Tibial nerve (tissue), 4 donors: Measurements from ENCODE around the gene SLAIN2. TPM values are rescaled to one million over a fixed set of nuclear protein-coding genes. Genes with fewer than 3 reads are reported as not detected.

Experiments used
- DNase-seq, 2 donors: peaks; one replicate each; pipeline ENCODE4 v3.0.0-alpha.2; 2019; ENCODE audit warnings: low spot score in 2 of 2
- H3K27ac ChIP-seq, 4 donors: fragments of 200-600 bp; sonication (generic) in 3 of 4; one replicate each; pipeline ENCODE4 v1.5.1; 2017 to 2019; ENCODE audit warnings: mild to moderate bottlenecking in 1 of 4
- H3K27me3 ChIP-seq, 2 donors: fragments of 200-600 bp; sonication (generic) in 1 of 2; one replicate each; pipeline versions ENCODE4 v1.5.1 to v1.6.0; 2017 to 2019
- H3K36me3 ChIP-seq, 3 donors: fragments of 200-600 bp; sonication (generic); one replicate each; pipeline ENCODE4 v1.5.1; 2018 to 2019
- H3K4me1 ChIP-seq, 4 donors: fragments of 200-600 bp; sonication (generic) in 3 of 4; one replicate each; pipeline ENCODE4 v1.5.1; 2017 to 2019
- H3K4me3 ChIP-seq, 4 donors: fragments of 200-600 bp; sonication (generic) in 3 of 4; one replicate each; pipeline ENCODE4 v1.5.1; 2017 to 2019; ENCODE audit warnings: mild to moderate bottlenecking in 1 of 4, moderate library complexity in 1 of 4
- H3K9me3 ChIP-seq, 4 donors: fragments of 200-600 bp; sonication (generic) in 3 of 4; one replicate each; pipeline ENCODE4 v1.5.1; 2017 to 2019
- CTCF ChIP-seq, 5 experiments: fragments of 200-600 bp in 3 of 5; fragments of 450-650 bp in 2 of 5; sonication (generic) in 3 of 5; IDR thresholded peaks; one replicate each; pipeline ENCODE4 v1.5.1; 2016 to 2019; ENCODE audit warnings: antibody characterized with exemption in 5 of 5, mild to moderate bottlenecking in 3 of 5, moderate library complexity in 2 of 5
- EP300 ChIP-seq, 2 donors: sonication (generic); formaldehyde crosslinking; IDR thresholded peaks; one replicate each; pipeline ENCODE4 v1.6.1; 2017; ENCODE audit warnings: antibody characterized with exemption in 2 of 2, mild to moderate bottlenecking in 1 of 2
- POLR2A ChIP-seq, 2 donors: fragments of 450-650 bp; IDR thresholded peaks; one replicate each; pipeline ENCODE4 v1.6.1; 2017; ENCODE audit warnings: antibody characterized with exemption in 2 of 2, mild to moderate bottlenecking in 2 of 2, moderate library complexity in 2 of 2
- WGBS, 2 donors: methylation state at CpG; one replicate each; pipeline ENCODE4 v1.1.5; 2018; 5-methylcytosine and 5-hydroxymethylcytosine counted together
- total RNA-seq, 4 donors: library from RNA; depleted of rRNA; stranded (reverse); fragments of >200 nt; gene quantifications; one replicate each; pipeline ENCODE4 v1.1.0, GENCODE V29; 2016

Gene SLAIN2
- total RNA-seq, 4 donors from 2014 or later: 23.4 to 53.8 (median 33.8) TPM

GRCh38 chr4:48352793-48353192 is 11.5 kb downstream of the SLAIN2 start:
- H3K36me3 ChIP-seq: no peaks in the 10 kb centered on the region
- peaks cover 0 to 63% (median 6%) of the 10 kb centered on the region in 4 donors for H3K4me1 ChIP-seq
- TF ChIP-seq CTCF (IDR thresholded peaks at IDR 0.05): no peak
- TF ChIP-seq EP300 (IDR thresholded peaks at IDR 0.05): no peak
- no peak for TF ChIP-seq POLR2A (IDR thresholded peaks at IDR 0.05)
- no peaks in the 10 kb centered on the region for H3K9me3 ChIP-seq
- no peak overlapping the region for H3K4me3 ChIP-seq
- no peaks in the 10 kb centered on the region for H3K27me3 ChIP-seq
- 75 to 86% methylated on average over 4 of the region's 4 CpGs for WGBS, 2 donors
- DNase-seq: no peak
- no peak overlapping the region for H3K27ac ChIP-seq

GRCh38 chr4:48356355-48356754 is 15.0 kb downstream of the SLAIN2 start:
- no peaks in the 10 kb centered on the region for H3K9me3 ChIP-seq
- peaks cover 0 to 53% (median 9%) of the 10 kb centered on the region in 4 donors for H3K4me1 ChIP-seq
- 44 to 67% methylated on average over 1 of the region's 1 CpG for WGBS, 2 donors
- no peak for DNase-seq
- no peak overlapping the region for H3K27ac ChIP-seq
- no peaks in the 10 kb centered on the region for H3K27me3 ChIP-seq
- no peaks in the 10 kb centered on the region for H3K36me3 ChIP-seq
- TF ChIP-seq EP300 (IDR thresholded peaks at IDR 0.05) (no peak), POLR2A (IDR thresholded peaks at IDR 0.05) (no peak), CTCF (IDR thresholded peaks at IDR 0.05) (no peak)
- no peak overlapping the region for H3K4me3 ChIP-seq

GRCh38 chr4:48360285-48361011 is 19.1 kb downstream of the SLAIN2 start:
- H3K27ac ChIP-seq: peak overlapping the region in 1 of 4 donors; percentile 67

GRCh38 chr4:48361012-48361400 is 19.7 kb downstream of the SLAIN2 start:
- no peaks in the 10 kb centered on the region for H3K36me3 ChIP-seq
- no peaks in the 10 kb centered on the region for H3K9me3 ChIP-seq
- peak overlapping the region in 1 of 4 donors; percentile 67 for H3K27ac ChIP-seq
- no peak for DNase-seq
- 39 to 65% methylated on average over 1 of the region's 1 CpG for WGBS, 2 donors
- peaks cover 0 to 45% (median 14%) of the 10 kb centered on the region in 4 donors for H3K4me1 ChIP-seq
- no peaks in the 10 kb centered on the region for H3K27me3 ChIP-seq
- TF ChIP-seq CTCF (IDR thresholded peaks at IDR 0.05) (no peak), POLR2A (IDR thresholded peaks at IDR 0.05) (no peak), EP300 (IDR thresholded peaks at IDR 0.05) (no peak)
- no peak overlapping the region for H3K4me3 ChIP-seq

More at GRCh38 chr4:48360285-48361011, 19.1 kb downstream of the SLAIN2 start:
- 29 to 32% methylated on average over 4 of the region's 4 CpGs for WGBS, 2 donors
- H3K4me1 ChIP-seq: peaks cover 0 to 45% (median 10%) of the 10 kb centered on the region in 4 donors
- H3K27me3 ChIP-seq: no peaks in the 10 kb centered on the region
- H3K4me3 ChIP-seq: no peak overlapping the region
- H3K9me3 ChIP-seq: no peaks in the 10 kb centered on the region
- no peak for TF ChIP-seq CTCF (IDR thresholded peaks at IDR 0.05)
- no peak for TF ChIP-seq EP300 (IDR thresholded peaks at IDR 0.05)
- no peak for TF ChIP-seq POLR2A (IDR thresholded peaks at IDR 0.05)
- no peaks in the 10 kb centered on the region for H3K36me3 ChIP-seq
- DNase-seq: no peak

DNA sequence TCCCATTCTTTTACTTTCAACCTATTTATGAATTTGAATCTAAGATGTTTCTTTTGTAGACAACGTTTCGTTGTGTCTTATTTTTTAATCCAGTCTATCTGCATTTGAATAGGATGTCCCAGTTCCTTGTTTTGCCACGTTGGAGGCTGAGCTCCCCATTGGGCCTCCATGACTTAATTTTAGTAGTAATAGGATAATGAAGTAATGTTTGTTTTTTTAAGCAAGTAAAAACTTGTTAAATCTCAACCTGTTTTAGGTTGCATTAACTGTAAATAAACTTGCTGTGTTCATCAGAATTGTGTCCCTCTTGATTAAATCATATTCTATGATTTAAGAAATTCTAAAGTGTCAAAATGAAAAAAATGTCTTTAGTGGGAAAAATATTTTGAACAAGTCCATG is 25.3 kb downstream of the SLAIN2 start:
- 46 to 51% methylated on average over 3 of the region's 3 CpGs for WGBS, 2 donors
- no peaks in the 10 kb centered on the region for H3K9me3 ChIP-seq
- no peak for DNase-seq
- no peak overlapping the region for H3K27ac ChIP-seq
- H3K4me1 ChIP-seq: peaks cover 0 to 44% (median 19%) of the 10 kb centered on the region in 4 donors
- no peak for TF ChIP-seq POLR2A (IDR thresholded peaks at IDR 0.05)
- TF ChIP-seq CTCF (IDR thresholded peaks at IDR 0.05): no peak
- TF ChIP-seq EP300 (IDR thresholded peaks at IDR 0.05): no peak
- no peaks in the 10 kb centered on the region for H3K36me3 ChIP-seq
- no peaks in the 10 kb centered on the region for H3K27me3 ChIP-seq
- no peak overlapping the region for H3K4me3 ChIP-seq
